ENCODE measurements around the gene EWSR1.

EWSR1 gene

GRCh38 chr22:29348041-29348440, 80.0 kb downstream of the EWSR1 start:
- Mint-ChIP-seq H3K9me3 (no peaks in the 10 kb centered on the region), H3K27me3 (no peaks in the 10 kb centered on the region), H3K27ac (no peak overlapping the region), H3K4me3 (no peak overlapping the region), H3K36me3 (ENCODE audit: low read depth) (peaks cover 46% of the 10 kb centered on the region), H3K4me1 (no peaks in the 10 kb centered on the region)
- DNase-seq (no peak), ATAC-seq (no peak)

- no peaks in the 10 kb centered on the region for H3K27me3 Mint-ChIP-seq
- H3K4me3 Mint-ChIP-seq: no peak overlapping the region
- peaks cover 48% of the 10 kb centered on the region for H3K36me3 Mint-ChIP-seq (ENCODE audit: low read depth)
- ATAC-seq (no peak), DNase-seq (no peak)
- no peaks in the 10 kb centered on the region for H3K9me3 Mint-ChIP-seq
- H3K4me1 Mint-ChIP-seq: no peaks in the 10 kb centered on the region
- H3K27ac Mint-ChIP-seq: no peak overlapping the region
These were observed 80.9 kb downstream of the EWSR1 start for GRCh38 chr22:29348956-29349355.

Measured in activated naive CD8-positive, alpha-beta T cell treated with anti-CD3 and anti-CD28 coated beads, Interleukin-2, amount 50 U/mL, for 24 hours (primary cell).